ENCODE results near the gene DLG1.

Gene DLG1

GRCh38 chr3:196998966-196999760 lies 299.2 kb downstream of the DLG1 start:
- no peak for DNase-seq (ENCODE audit: low read depth in 2 of 2)

- DNase-seq (ENCODE audit: low read depth in 2 of 2): no peak
Observed at GRCh38 chr3:196997311-196997710, 301.1 kb downstream of the DLG1 start.

- no peak for DNase-seq (ENCODE audit: low read depth in 2 of 2)
Observed at GRCh38 chr3:196996454-196997265, 301.8 kb downstream of the DLG1 start.

GRCh38 chr3:196995646-196996355 lies 302.6 kb downstream of the DLG1 start:
- DNase-seq (ENCODE audit: low read depth in 2 of 2): no peak

- DNase-seq (ENCODE audit: low read depth in 2 of 2): no peak
Observed at GRCh38 chr3:196995027-196995426, 303.4 kb downstream of the DLG1 start.

- DNase-seq (ENCODE audit: low read depth in 2 of 2): no peak
Observed at GRCh38 chr3:196994056-196994455, 304.4 kb downstream of the DLG1 start.

Measured in stimulated activated CD8-positive, alpha-beta memory T cell treated with anti-CD3 and anti-CD28 coated beads, Interleukin-2, amount 100 ng/mL, for 48 hours (primary cell).